SK-N-SH treated with all-trans-retinoic acid at 6 μM for 48 hours (cell line): ENCODE measurements around the gene GPR75.

Source experiments
- ATAC-seq: fragments of 200-7000 bp; cut with Tn5 transposase; 3 replicates; pipeline ENCODE4 v1.9.1; 2020; ENCODE audit warnings: mild to moderate bottlenecking, moderate library complexity
- ARNTL ChIP-seq: fragments of 450-650 bp; formaldehyde crosslinking; IDR thresholded peaks from 2 replicates; pipeline ENCODE4 v1.5.0; 2020; ENCODE audit warnings: low read depth, mild to moderate bottlenecking, moderate library complexity, borderline replicate concordance
- BACH2 ChIP-seq: fragments of 250-450 bp; sonication (Bioruptor Pico); IDR thresholded peaks from 2 replicates; pipeline ENCODE4 v1.9.0; 2021; ENCODE audit warnings: mild to moderate bottlenecking, borderline replicate concordance
- CREB5 ChIP-seq: fragments of 250-450 bp; sonication (Bioruptor Pico); IDR thresholded peaks from 2 replicates; pipeline ENCODE4 v1.5.1; 2020; ENCODE audit warnings: low read depth, mild to moderate bottlenecking, moderate library complexity
- CSDC2 ChIP-seq: fragments of 250-450 bp; sonication (Bioruptor Pico); IDR thresholded peaks from 2 replicates; pipeline ENCODE4 v1.5.0; 2020; ENCODE audit warnings: mild to moderate bottlenecking, moderate library complexity
- ESRRG ChIP-seq: fragments of 250-450 bp; sonication (Bioruptor Pico); IDR thresholded peaks from 2 replicates; pipeline ENCODE4 v1.6.1; 2021; ENCODE audit warnings: mild to moderate bottlenecking
- GLIS3 ChIP-seq: fragments of 250-450 bp; sonication (Bioruptor Pico); IDR thresholded peaks from 2 replicates; pipeline ENCODE4 v1.5.0; 2020; ENCODE audit warnings: mild to moderate bottlenecking, moderate library complexity
- ISL1 ChIP-seq: fragments of 250-450 bp; sonication (Bioruptor Pico); IDR thresholded peaks from 2 replicates; pipeline ENCODE4 v2.1.2; 2022; ENCODE audit warnings: mild to moderate bottlenecking, moderate library complexity
- OSR1 ChIP-seq: fragments of 250-450 bp; sonication (Bioruptor Pico); IDR thresholded peaks from 2 replicates; pipeline ENCODE4 v1.8.0; 2022; ENCODE audit warnings: moderate library complexity, mild to moderate bottlenecking, inconsistent platforms
- PATZ1 ChIP-seq: fragments of 250-450 bp; sonication (Bioruptor Pico); IDR thresholded peaks from 2 replicates; pipeline ENCODE4 v1.8.0; 2020; ENCODE audit warnings: mild to moderate bottlenecking, moderate library complexity, borderline replicate concordance
- PPARA ChIP-seq: fragments of 250-450 bp; sonication (Bioruptor Pico); IDR thresholded peaks from 2 replicates; pipeline ENCODE4 v1.5.0; 2020; ENCODE audit warnings: mild to moderate bottlenecking, borderline replicate concordance
- RARB ChIP-seq: fragments of 250-450 bp; sonication (Bioruptor Pico); IDR thresholded peaks from 2 replicates; pipeline ENCODE4 v1.8.0; 2021; ENCODE audit warnings: mild to moderate bottlenecking, moderate library complexity
- SNAI2 ChIP-seq: fragments of 250-450 bp; sonication (Bioruptor Pico); IDR thresholded peaks from 2 replicates; pipeline ENCODE4 v1.5.0; 2020; ENCODE audit warnings: mild to moderate bottlenecking, moderate library complexity
- TCF4 ChIP-seq: fragments of 250-450 bp; sonication (Bioruptor Pico); IDR thresholded peaks from 2 replicates; pipeline ENCODE4 v1.8.0; 2021; ENCODE audit warnings: mild to moderate bottlenecking, moderate library complexity, borderline replicate concordance
- TOX ChIP-seq: fragments of 250-450 bp; sonication (Bioruptor Pico); IDR thresholded peaks from 2 replicates; pipeline ENCODE4 v1.8.0; 2021; ENCODE audit warnings: mild to moderate bottlenecking, moderate library complexity, borderline replicate concordance
- ZFP3 ChIP-seq: fragments of 250-450 bp; sonication (Bioruptor Pico); IDR thresholded peaks from 2 replicates; pipeline ENCODE4 v1.5.0; 2020; ENCODE audit warnings: mild to moderate bottlenecking, moderate library complexity
- ZNF565 ChIP-seq: fragments of 450-650 bp; formaldehyde crosslinking; conservative IDR thresholded peaks from 2 replicates; pipeline ENCODE4 v1.5.0; 2020; ENCODE audit warnings: low read depth, mild to moderate bottlenecking, moderate library complexity
- ZNF70 ChIP-seq: fragments of 450-650 bp; formaldehyde crosslinking; IDR thresholded peaks from 2 replicates; pipeline ENCODE4 v1.5.0; 2020; ENCODE audit warnings: mild to moderate bottlenecking, moderate library complexity
- TF ChIP-seq, protein P1 (sequence below): fragments of 250-450 bp; sonication (Bioruptor Pico); IDR thresholded peaks from 2 replicates; pipeline ENCODE4 v1.5.1; 2021; ENCODE audit warnings: mild to moderate bottlenecking, moderate library complexity
- TF ChIP-seq, protein P2 (sequence below): fragments of 250-450 bp; sonication (Bioruptor Pico); IDR thresholded peaks from 2 replicates; pipeline ENCODE4 v1.5.0; 2020; ENCODE audit warnings: mild to moderate bottlenecking, moderate library complexity
- TF ChIP-seq, protein P3 (sequence below): fragments of 250-450 bp; sonication (Bioruptor Pico); IDR thresholded peaks from 2 replicates; pipeline ENCODE4 v1.8.0; 2021; ENCODE audit warnings: low read depth, mild to moderate bottlenecking, moderate library complexity, borderline replicate concordance

Gene GPR75

DNA sequence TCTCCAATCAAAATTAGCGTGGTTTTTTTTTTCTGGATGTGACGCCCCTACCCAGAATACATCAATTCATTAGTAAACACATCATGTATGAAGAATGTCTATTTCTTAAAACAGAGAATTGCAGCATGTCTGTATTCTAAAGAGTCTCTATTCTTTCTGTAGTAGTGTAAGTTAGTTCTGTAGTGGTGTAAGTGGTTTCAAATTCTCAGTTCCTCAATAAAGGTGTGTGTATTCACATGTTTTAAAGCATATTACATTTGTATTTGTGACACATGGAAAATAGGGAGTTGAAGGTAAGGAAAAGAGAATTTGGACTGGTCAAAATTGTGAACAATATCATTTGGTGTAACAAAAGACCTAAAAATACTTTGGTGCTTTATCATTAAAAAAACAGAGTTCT, 8.0 kb upstream of the GPR75 start:
- ATAC-seq = no peak
- TF ChIP-seq ARNTL (CRISPR knock-in tag) = no peak

DNA sequence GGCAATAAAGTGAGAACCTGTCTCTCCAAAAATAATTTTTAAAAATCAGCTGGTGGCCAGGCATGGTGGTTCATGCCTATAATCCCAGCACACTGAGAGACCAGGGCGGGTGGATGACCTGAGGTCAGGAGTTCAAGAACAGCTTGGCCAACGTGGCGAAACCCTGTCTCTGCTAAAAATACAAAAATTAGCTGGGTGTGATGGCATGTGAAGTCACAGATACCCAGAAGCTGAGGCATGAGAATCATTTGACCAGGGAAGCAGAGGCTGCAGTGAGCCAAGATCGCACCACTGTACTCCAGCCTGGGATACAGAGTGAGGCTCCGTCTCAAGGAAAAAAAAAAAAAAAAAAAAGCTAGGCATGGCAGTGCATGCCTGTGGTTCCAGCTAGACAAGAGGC, 7.4 kb upstream of the GPR75 start:
- no peak for ATAC-seq
- TF ChIP-seq GLIS3 (CRISPR knock-in tag) (no peak), ISL1 (CRISPR knock-in tag) (no peak), SNAI2 (CRISPR knock-in tag) (no peak), PATZ1 (CRISPR knock-in tag) (no peak), RARB (no peak), CSDC2 (CRISPR knock-in tag) (no peak), PPARA (CRISPR knock-in tag) (no peak), ZNF70 (CRISPR knock-in tag) (no peak), OSR1 (no peak), ZFP3 (CRISPR knock-in tag) (no peak), CREB5 (CRISPR knock-in tag) (no peak), TCF4 (CRISPR knock-in tag) (no peak), BACH2 (CRISPR knock-in tag) (no peak), ESRRG (CRISPR knock-in tag) (no peak), ARNTL (CRISPR knock-in tag) (no peak)
- TF ChIP-seq, protein P1, sequence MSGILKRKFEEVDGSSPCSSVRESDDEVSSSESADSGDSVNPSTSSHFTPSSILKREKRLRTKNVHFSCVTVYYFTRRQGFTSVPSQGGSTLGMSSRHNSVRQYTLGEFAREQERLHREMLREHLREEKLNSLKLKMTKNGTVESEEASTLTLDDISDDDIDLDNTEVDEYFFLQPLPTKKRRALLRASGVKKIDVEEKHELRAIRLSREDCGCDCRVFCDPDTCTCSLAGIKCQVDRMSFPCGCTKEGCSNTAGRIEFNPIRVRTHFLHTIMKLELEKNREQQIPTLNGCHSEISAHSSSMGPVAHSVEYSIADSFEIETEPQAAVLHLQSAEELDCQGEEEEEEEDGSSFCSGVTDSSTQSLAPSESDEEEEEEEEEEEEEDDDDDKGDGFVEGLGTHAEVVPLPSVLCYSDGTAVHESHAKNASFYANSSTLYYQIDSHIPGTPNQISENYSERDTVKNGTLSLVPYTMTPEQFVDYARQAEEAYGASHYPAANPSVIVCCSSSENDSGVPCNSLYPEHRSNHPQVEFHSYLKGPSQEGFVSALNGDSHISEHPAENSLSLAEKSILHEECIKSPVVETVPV (CRISPR knock-in tag) = no peak
- TF ChIP-seq, protein P2, sequence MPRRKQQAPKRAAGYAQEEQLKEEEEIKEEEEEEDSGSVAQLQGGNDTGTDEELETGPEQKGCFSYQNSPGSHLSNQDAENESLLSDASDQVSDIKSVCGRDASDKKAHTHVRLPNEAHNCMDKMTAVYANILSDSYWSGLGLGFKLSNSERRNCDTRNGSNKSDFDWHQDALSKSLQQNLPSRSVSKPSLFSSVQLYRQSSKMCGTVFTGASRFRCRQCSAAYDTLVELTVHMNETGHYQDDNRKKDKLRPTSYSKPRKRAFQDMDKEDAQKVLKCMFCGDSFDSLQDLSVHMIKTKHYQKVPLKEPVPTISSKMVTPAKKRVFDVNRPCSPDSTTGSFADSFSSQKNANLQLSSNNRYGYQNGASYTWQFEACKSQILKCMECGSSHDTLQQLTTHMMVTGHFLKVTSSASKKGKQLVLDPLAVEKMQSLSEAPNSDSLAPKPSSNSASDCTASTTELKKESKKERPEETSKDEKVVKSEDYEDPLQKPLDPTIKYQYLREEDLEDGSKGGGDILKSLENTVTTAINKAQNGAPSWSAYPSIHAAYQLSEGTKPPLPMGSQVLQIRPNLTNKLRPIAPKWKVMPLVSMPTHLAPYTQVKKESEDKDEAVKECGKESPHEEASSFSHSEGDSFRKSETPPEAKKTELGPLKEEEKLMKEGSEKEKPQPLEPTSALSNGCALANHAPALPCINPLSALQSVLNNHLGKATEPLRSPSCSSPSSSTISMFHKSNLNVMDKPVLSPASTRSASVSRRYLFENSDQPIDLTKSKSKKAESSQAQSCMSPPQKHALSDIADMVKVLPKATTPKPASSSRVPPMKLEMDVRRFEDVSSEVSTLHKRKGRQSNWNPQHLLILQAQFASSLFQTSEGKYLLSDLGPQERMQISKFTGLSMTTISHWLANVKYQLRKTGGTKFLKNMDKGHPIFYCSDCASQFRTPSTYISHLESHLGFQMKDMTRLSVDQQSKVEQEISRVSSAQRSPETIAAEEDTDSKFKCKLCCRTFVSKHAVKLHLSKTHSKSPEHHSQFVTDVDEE = no peak
- TF ChIP-seq, protein P3, sequence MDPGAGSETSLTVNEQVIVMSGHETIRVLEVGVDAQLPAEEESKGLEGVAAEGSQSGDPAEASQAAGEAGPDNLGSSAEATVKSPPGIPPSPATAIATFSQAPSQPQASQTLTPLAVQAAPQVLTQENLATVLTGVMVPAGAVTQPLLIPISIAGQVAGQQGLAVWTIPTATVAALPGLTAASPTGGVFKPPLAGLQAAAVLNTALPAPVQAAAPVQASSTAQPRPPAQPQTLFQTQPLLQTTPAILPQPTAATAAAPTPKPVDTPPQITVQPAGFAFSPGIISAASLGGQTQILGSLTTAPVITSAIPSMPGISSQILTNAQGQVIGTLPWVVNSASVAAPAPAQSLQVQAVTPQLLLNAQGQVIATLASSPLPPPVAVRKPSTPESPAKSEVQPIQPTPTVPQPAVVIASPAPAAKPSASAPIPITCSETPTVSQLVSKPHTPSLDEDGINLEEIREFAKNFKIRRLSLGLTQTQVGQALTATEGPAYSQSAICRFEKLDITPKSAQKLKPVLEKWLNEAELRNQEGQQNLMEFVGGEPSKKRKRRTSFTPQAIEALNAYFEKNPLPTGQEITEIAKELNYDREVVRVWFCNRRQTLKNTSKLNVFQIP (CRISPR knock-in tag) = no peak

GRCh38 chr2:53865962-53866361, 6.2 kb upstream of the GPR75 start:
- ATAC-seq = no peak
- TF ChIP-seq CREB5 (CRISPR knock-in tag) (no peak), ZNF565 (CRISPR knock-in tag) (no peak), BACH2 (CRISPR knock-in tag) (no peak), RARB (no peak), PPARA (CRISPR knock-in tag) (no peak), GLIS3 (CRISPR knock-in tag) (no peak), TOX (CRISPR knock-in tag) (no peak), ESRRG (CRISPR knock-in tag) (no peak), TCF4 (CRISPR knock-in tag) (no peak), OSR1 (no peak), ZNF70 (CRISPR knock-in tag) (no peak), CSDC2 (CRISPR knock-in tag) (no peak)
- TF ChIP-seq, protein P2 = no peak
- TF ChIP-seq, protein P1 (CRISPR knock-in tag) = no peak
